GM19351 (cell line): ENCODE measurements around the gene SPRN.
"Not testable (repeated sequence)": the region's sequence is repeated elsewhere in the genome, so short reads cannot be mapped to it uniquely, and the experiment has no call there.

ENCODE experiments used
- ATAC-seq: cut with Tn5 transposase; IDR thresholded peaks from one replicate; pipeline ENCODE4 v1.9.1; 2021; ENCODE audit warnings: mild to moderate bottlenecking, moderate library complexity; ENCODE audit not compliant: unreplicated experiment

The SPRN gene

GRCh38 chr10:133441356-133441755 lies 16.9 kb upstream of the SPRN start:
- ATAC-seq = not testable (repeated sequence)

GRCh38 chr10:133440633-133441285 lies 16.3 kb upstream of the SPRN start:
- no peak for ATAC-seq

GRCh38 chr10:133439517-133440461 lies 15.4 kb upstream of the SPRN start:
- ATAC-seq = no peak

- peak; percentile 73 for ATAC-seq
Observed at GRCh38 chr10:133438711-133439273, 14.4 kb upstream of the SPRN start.

GRCh38 chr10:133432789-133433188 lies 8.4 kb upstream of the SPRN start:
- ATAC-seq = not testable (repeated sequence)

GRCh38 chr10:133431888-133432613 lies 7.6 kb upstream of the SPRN start:
- ATAC-seq = not testable (repeated sequence)

GRCh38 chr10:133429571-133429970 lies 5.1 kb upstream of the SPRN start:
- not testable (repeated sequence) for ATAC-seq

GRCh38 chr10:133424102-133424501 lies 323 bp downstream of the SPRN start:
- ATAC-seq = not testable (repeated sequence)

GRCh38 chr10:133422807-133423771 lies 1.3 kb downstream of the SPRN start:
- no peak for ATAC-seq

- no peak for ATAC-seq
Observed at GRCh38 chr10:133422223-133422806, 2.1 kb downstream of the SPRN start.

GRCh38 chr10:133421336-133422222 lies 2.8 kb downstream of the SPRN start:
- ATAC-seq = no peak

- ATAC-seq = no peak
Observed at GRCh38 chr10:133420579-133420978, 3.8 kb downstream of the SPRN start.

- ATAC-seq = no peak
Observed at GRCh38 chr10:133420028-133420427, 4.4 kb downstream of the SPRN start.

- ATAC-seq = no peak
Observed at GRCh38 chr10:133419211-133419950, 5.0 kb downstream of the SPRN start.

GRCh38 chr10:133418289-133418993 lies 6.0 kb downstream of the SPRN start:
- ATAC-seq = no peak

GRCh38 chr10:133415752-133416151 lies 8.7 kb downstream of the SPRN start:
- no peak for ATAC-seq

GRCh38 chr10:133414401-133414800 lies 10.0 kb downstream of the SPRN start:
- ATAC-seq = not testable (repeated sequence)
